CD4-positive, alpha-beta T cell treated with Interleukin-17A for 4 hours (primary cell): ENCODE results near the gene PHF5A.
"Not testable (repeated sequence)": the region's sequence is repeated elsewhere in the genome, so short reads cannot be mapped to it uniquely, and the experiment has no call there.

Source experiments
- DNase-seq: peaks from one replicate; pipeline ENCODE4 v3.0.0-alpha.2; 2020; ENCODE audit warnings: mixed read lengths

The PHF5A gene

DNA sequence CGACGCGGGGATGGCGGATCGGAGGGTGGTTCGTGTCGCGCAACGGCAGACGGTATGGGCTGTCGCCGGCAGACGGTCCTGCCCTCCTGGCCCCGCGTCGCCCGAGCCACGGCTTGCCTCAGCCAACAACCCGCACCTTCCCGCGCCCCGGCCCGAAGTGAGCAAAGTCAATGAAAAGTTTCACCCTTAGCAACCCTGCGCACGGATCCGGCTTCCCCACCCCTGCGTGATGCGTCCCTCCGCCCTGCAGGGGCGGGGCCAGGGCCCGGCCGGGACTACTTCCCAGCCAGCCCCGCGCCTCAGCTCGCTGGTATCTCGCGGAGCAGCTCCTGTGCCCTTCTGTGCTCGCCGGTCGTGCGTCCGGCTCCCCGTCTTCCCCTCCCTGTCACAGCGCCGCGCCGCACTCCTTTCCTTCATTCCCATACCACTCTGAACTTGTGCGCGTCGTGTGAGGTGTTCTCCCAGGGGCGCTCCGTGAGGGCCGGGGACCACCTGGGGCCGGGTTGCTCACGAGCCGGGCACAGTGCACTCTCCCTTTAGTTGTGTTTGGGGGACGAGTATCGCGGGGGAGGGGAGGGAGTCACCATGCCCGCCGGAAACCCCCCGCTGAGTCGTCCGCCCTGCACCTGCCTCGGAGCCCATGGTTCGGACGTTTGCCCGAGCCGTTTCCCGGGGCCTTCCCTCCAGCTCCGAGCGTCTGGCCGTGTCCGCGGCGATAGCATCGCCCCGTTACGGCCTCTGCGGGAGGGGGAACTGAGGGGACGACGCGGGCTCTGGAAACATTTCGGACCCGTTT, 21.7 kb downstream of the PHF5A start, which contains the start of gene TOB2:
Gene TOB2 (minus strand): TSS at position 163 of the 796 bp plus-strand sequence. CDS start 9,456 bp downstream, outside the sequence.
- peak; percentile 95 for DNase-seq

- no peak for DNase-seq
These were observed 22.4 kb downstream of the PHF5A start for GRCh38 chr22:41446057-41446501.

GRCh38 chr22:41445129-41446056, 23.1 kb downstream of the PHF5A start:
- DNase-seq, result peak; percentile 25

GRCh38 chr22:41444360-41445128, 23.9 kb downstream of the PHF5A start:
- DNase-seq, result peak; percentile 89

DNA sequence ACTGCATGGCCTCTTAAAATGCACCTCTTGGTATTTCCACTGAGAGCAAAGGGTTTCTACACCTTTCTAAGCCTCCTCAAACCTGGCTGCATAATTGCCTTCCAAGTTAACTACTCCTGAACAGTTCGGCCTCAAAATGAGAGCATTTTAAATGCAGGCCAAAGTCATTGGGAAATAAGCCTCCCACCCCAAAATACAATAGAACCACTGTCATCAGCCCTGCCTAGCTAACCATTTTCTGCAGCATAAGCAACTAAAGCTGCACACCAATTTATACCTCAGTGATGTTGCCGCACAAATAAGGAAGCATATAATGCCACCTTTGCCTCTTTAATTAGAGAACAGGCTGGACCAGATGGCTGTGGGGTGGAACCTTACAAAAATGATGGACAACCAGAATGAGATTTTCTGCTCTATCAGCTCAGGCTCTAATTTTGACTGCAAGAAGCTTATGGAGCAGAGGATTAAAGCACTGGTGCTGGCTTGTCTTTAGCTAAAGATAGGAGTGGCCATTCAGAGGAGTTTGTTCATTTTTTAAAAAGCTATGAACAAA, 26.2 kb downstream of the PHF5A start:
- DNase-seq, result no peak

DNA sequence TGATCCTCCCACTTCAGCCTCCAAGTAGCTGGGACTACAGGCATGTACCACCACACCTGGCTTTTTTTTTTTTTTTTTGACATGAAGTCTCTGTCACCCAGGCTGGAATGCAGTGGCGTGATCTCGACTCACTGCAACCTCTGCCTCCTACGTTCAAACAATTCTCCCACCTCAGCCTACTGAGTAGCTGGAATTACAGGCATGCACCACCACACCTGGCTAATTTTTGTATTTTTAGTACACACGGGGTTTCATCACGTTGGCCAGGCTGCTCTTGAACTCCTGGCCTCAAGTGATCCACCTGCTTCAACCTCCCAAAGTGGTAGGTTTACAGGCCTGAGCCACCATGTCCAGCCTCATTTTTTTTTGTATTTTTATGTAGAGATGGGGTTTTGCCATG, 28.0 kb downstream of the PHF5A start:
- DNase-seq, result not testable (repeated sequence)

DNA sequence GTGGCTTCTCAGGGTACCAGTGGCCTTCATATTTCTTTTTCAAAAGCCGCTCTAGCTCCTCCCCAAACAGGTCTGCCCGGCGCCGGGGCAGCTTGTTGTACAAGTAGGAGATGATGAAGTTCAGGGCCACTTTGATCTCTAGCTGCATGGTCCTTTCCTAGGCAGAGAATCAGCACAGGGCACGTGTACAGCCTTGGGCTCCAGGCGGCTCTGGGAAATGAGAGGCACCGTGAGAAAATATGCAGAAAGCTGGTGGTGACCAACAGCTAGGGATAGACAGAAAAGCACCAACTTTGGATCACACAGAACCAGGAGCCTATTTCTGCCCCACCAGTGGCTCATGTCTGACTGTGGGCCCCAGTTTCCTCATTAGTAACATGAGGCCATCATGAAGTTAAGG, 31.3 kb downstream of the PHF5A start:
- no peak for DNase-seq

GRCh38 chr22:41436322-41437113, 32.0 kb downstream of the PHF5A start:
- no peak for DNase-seq

DNA sequence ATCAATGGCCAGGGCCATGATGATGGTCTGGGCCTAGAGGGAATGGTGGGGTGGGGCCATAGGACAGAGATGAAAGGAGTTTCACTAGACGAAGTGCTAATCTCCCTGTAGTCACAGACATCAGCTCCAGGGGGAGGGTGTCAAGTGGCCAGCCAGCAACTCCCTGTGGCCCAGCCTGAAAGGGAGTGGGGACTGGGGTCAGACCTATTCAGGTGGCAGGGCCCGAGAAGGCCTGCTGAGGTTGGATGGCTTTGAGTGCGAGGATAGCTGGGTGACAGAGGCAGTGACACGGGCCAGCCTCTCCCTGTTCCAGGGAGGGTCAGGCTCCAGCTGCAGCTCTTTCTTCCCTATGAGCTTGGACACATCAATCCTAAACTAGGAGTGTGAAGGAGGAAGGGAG, 32.9 kb downstream of the PHF5A start:
- DNase-seq, result no peak

- DNase-seq, result not testable (repeated sequence)
These were observed 34.0 kb downstream of the PHF5A start for GRCh38 chr22:41434361-41435003.

DNA sequence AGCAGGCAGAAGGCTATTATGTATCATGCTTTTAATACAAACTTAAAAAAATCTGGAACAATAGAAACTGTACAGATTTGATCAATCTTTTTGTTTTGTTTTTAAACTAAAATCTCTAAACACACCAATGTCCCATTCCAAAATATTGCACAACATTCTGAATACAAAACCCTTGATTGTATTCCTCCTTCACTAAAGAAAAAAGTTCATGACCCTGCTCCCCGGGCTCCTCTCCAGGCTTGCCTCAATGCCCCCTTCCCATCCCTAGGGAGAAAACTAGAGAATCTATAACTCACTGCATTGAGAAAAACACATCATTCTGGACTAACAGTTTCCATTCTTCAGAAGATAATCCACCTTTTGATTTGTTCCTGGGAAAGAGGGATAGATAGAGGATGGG, 35.0 kb downstream of the PHF5A start:
- not testable (repeated sequence) for DNase-seq

DNA sequence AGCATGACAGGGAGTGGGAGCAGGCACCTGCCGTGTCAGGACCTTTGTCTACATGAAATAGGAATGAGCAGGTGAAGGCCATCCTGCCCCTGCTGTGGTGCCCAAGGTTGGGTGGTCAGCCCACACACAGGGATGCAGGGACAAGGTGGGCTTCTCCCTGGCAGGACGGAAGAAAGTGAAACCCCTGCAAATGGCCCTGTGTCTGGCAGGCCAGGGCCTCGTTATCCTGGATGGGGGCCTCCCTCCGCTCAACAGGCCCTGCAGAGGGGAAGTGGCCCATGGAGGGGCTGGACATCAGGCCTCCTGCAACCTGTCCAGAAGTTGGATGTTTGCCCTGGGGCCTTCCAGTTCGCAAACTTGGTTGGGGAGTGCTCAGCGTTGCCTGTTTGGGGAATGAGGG, 36.8 kb downstream of the PHF5A start:
- DNase-seq, result no peak

DNA sequence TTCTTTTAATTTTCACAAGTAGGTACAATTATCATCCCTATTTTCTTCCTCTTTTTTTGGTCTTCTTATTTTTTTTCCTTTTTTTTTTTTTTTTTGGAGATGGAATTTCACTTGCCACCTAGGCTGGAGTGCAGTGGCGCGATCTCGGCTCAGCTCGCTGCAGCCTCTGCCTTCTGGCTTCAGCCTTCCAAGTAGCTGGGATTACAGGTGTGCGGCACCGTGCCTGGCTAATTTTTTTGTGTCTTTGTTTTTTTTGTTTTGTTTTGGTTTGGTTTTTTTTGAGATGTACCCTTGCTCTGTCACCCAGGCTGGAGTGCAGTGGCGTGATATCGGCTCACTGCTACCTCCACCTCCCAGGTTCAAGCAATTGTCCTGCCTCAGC, 38.5 kb downstream of the PHF5A start:
- DNase-seq, result no peak

DNA sequence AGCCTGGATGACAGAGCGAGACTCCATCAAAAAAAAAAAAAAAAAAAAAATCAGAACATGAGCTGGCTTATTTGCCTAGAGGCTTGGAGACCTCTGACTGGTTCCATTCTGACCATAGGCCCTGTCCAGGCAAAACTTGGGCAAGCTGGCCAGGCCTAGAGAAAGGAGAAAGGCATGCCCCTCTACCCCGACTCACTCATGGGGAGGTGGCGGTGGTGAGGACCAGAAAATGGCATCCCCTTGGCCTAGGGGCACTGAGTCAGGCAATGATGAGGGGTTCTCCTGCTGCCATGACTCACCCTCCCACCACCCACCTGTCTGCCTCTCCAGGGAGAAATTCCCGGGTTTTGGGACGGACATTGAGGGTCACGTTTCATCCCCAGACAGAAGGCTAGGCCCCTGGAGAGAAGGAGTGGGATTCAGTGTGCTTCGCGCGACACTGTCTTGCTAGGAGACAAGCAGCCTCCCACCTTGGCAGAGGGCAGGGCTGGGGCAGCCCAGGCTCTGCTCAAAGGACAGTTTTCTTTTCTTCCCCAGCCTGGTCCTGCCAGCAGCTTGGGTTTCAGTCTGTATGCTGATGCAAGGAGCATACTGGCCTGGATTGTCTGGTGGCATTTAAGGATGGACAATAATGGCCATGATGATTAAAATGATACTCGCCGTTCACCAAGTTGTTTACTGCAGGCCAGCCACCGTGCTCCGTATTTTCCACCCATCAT, 39.1 kb downstream of the PHF5A start:
- no peak for DNase-seq

- peak; percentile 22 for DNase-seq
These were observed 42.7 kb downstream of the PHF5A start for GRCh38 chr22:41425660-41426365.

GRCh38 chr22:41418717-41419116, 49.8 kb downstream of the PHF5A start:
- DNase-seq, result no peak

- no peak for DNase-seq
These were observed 50.7 kb downstream of the PHF5A start for GRCh38 chr22:41417622-41418390.

GRCh38 chr22:41415554-41415953, 52.9 kb downstream of the PHF5A start:
- no peak for DNase-seq
